ENCODE results near the gene PRPF6.

DNA sequence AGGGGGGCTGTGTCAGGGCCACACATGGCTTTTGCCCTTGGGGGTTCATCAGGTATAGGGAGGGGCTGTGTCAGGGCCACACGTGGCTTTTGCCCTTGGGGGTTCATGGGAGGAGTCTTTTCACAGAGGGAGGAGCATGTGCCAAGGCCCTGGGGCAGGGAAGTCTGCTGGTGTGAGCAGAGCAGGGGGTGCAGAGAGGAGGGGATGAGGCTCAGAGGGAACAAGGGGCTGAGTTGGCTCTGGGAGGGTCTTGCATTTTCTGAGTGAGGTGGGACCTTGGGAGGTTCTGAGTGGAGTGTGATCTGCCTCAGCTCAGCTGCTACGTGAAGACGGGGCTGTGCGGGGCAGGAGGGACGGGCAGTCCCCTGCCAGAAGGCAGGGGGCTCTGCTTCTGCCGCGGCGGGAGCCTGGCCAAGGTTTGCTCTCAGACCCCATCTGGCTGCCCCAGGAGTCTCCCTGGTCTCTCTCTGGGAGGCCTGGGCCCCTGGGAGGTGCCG lies 74.5 kb downstream of the PRPF6 start:
- TF ChIP-seq, protein P1, sequence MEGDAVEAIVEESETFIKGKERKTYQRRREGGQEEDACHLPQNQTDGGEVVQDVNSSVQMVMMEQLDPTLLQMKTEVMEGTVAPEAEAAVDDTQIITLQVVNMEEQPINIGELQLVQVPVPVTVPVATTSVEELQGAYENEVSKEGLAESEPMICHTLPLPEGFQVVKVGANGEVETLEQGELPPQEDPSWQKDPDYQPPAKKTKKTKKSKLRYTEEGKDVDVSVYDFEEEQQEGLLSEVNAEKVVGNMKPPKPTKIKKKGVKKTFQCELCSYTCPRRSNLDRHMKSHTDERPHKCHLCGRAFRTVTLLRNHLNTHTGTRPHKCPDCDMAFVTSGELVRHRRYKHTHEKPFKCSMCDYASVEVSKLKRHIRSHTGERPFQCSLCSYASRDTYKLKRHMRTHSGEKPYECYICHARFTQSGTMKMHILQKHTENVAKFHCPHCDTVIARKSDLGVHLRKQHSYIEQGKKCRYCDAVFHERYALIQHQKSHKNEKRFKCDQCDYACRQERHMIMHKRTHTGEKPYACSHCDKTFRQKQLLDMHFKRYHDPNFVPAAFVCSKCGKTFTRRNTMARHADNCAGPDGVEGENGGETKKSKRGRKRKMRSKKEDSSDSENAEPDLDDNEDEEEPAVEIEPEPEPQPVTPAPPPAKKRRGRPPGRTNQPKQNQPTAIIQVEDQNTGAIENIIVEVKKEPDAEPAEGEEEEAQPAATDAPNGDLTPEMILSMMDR (IDR thresholded peaks at IDR 0.05) = no peak
- TF ChIP-seq ZFX (IDR thresholded peaks at IDR 0.05; ENCODE audit: borderline replicate concordance) = no peak

All from 22Rv1 (cell line).